ENCODE results near the gene OVOL3. TPM values are rescaled to one million over a fixed set of nuclear protein-coding genes. Genes with fewer than 3 reads are reported as not detected.
"Not testable (repeated sequence)": the region's sequence is repeated elsewhere in the genome, so short reads cannot be mapped to it uniquely, and the experiment has no call there.

OVOL3 gene
- total RNA-seq, result not detected in 2 replicates

DNA sequence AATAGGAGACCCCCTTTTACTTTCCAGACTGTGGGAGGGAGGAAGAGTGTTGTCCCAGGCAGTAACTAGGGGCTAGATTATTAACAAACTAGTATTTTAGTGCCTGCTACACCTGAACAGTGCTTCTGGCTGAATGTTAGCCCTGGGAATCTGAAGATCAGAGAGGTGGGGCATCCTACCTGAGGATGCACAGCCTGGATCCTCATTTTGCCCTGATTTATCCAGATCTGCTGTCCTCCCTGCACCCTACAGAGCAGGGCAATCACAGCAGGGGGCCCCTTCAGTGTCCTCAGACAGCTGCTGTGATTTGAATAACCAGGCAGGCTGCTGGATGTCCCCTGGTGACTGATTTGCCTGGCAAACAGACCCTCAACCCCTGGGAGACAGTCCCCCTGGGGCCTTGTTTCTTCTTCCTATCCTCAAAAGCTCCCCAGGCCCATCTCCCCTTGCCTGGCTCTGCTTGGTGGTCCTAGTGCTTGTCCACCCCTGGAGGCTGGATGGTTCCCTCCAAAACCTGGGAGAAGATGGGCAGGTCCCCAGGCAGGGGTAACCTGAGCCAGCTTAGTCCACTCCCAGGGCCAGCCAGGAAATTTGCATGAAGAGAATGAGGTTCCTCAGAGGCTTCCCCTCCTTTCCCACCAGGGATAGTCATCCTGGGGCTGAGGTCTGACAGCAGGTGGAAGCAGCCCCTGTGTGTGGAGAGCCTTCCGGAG is at the start of gene OVOL3:
Gene OVOL3 (plus strand): TSS at position 657 of the 713 bp plus-strand sequence. CDS start 60 bp downstream, outside the sequence.
- intact Hi-C loops (cut with micrococcal nuclease), result loop anchor here (10.0 kb wide), 2 partner anchors 366 to 396 kb away; partner anchors contain the start of genes IGFLR1, KMT2B, LIN37 and PSENEN

DNA sequence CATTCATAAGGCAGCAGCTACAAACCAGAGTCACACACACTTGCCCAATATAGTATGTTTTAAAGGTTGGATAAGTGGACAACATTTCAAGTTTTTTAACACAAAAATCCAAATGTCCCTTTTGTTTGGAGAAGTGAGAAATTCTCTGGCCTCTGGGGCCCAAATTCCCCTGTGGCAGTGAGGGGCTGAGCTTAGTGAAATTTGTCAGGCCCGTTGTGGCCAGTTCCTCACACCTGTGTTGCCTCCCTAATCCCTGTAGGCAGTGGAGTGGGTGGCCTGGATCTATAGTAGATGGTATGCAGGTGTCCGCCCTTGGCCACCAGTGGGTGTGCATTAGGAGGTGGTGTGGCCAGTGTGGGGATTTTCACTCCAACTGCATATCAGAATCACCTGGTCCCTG is 49.6 kb upstream of the OVOL3 start:
- intact Hi-C loops (cut with micrococcal nuclease), result no loop called here

DNA sequence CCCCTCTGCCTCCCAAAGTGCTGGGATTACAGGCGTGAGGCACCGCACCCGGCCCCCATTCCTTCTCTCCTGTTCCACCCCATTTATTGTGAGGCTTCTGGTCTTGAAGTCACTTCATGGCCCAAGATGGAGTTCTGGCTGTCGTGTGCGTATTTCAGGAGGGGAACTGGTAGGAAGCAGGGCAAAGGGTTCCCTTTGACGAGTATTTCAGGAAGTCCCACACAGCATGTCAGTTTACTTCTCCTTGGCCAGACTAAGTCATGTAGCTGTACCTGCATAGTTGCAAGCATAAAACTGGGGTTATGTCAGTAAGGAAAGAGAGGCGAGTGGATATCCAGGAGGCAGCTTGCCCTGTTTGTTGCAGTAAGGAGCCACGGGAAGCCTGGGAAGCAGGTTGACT is 46.1 kb upstream of the OVOL3 start:
- intact Hi-C loops (cut with micrococcal nuclease), result no loop called here

- intact Hi-C loops (cut with micrococcal nuclease), result no loop called here
Observed at GRCh38 chr19:36067681-36068080, 43.3 kb upstream of the OVOL3 start.

GRCh38 chr19:36068810-36069499 is 42.0 kb upstream of the OVOL3 start:
- intact Hi-C loops (cut with micrococcal nuclease), result not testable (repeated sequence)

- intact Hi-C loops (cut with micrococcal nuclease), result no loop called here
Observed at GRCh38 chr19:36072081-36072480, 38.9 kb upstream of the OVOL3 start.

DNA sequence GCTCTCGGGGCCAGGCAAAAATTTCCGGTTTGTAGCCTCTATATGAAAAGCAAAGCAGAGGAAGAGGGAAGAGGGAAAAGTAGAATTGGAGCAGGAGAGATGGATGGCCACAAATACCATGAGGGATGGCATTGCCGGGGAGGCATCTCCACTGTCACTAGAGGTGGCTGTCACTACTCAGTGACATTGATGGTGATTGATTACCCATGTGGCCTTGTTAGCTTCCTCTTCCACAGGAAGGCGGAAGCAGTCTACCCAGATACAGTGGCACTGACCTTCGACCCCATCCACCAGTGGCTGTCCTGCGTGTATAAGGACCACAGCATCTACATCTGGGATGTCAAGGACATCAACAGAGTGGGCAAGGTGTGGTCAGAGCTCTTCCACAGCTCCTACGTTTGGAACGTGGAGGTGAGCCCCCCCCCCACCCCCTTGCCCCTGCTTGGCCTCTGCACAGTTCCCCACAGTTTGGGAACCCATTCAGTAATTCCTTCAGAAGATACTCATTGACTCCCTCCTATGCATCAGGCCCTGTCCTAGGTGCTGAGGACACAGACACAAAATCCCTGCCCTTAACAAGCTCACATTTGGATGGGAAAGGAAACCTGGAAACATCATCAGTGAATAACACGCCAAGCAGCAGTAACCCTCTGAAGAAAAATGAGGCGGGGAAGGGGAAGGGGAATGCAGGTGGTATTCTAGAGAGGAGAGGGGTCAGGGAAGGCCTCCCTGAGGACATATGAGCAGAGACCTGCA is 37.6 kb upstream of the OVOL3 start:
- intact Hi-C loops (cut with micrococcal nuclease), result no loop called here

DNA sequence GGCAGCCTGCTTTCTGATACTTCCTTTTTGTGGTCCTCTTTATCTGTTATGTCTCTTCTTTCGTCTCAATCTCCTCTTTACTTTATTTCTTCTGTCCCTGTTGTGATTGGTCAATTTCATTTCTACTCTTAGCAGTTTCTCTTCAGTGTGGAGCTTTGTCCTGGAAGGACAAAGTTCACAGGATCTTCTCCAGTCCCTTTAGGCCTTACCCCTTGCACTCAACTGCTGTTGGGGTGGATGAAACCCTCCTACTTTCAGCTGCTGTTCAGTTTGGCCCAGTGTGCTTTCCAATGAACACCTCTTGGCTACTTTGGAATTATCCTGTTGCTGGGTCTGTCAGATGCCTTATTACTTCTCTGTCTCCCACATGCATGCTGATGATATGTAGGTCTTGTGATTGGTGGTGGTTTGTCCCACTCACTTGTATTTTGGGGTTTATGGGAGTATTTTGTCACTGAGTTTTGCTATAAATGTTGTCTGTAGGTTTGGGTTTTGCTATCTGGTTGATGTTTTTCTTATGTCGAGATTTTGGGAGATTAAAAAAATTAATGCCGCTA is 31.5 kb upstream of the OVOL3 start:
- intact Hi-C loops (cut with micrococcal nuclease), result no loop called here

DNA sequence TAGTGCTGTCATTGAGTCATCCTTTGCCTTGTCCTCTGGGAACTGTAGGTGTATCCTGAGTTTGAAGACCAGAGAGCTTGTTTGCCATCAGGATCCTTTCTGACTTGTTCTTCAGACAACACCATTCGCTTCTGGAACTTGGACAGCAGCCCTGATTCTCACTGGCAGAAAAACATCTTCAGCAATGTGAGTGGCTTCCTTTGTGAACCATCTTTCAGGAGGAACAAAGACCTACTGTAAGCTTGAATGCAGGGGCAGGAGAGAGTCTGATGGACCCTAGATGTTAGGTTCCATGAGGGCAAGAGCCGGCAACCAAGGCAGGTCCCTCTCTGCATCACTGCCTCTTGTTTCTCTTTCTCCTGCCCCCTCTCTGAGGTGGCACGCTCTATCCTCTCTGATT is 29.6 kb upstream of the OVOL3 start:
- intact Hi-C loops (cut with micrococcal nuclease), result no loop called here

DNA sequence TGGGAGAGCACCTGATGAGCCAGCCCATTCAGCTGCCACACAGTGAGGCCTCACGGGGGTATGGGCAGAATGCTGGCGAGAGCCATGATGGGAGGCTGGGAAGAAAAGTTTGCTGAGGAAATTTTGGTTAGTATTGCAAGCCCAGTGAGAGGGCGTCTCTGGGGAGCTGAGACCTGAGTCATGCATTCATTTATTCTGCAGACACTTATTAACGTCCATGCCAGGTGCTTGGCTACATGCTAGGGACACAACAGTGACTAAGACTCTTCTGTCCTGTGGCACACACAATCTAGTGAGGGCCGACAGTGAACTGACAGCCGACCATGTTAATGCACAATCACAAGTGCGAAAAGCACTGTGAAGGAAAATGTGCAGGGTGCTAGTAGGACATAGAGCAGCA is 29.0 kb upstream of the OVOL3 start:
- intact Hi-C loops (cut with micrococcal nuclease), result no loop called here

DNA sequence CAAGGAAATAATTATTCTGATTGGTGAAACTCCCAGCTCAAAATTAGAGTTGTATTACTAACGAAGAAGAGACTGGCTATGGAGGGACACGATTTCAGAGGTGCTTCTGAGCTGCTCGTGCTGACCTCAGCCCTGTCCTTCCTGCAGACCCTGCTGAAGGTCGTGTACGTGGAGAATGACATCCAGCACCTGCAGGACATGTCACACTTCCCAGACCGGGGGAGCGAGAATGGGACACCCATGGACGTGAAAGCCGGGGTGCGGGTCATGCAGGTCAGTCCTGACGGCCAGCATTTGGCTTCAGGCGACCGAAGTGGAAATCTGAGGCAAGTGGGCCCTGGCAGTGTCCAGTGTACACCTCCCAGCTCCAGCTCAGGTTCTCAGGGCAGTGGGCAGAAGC is 28.0 kb upstream of the OVOL3 start:
- intact Hi-C loops (cut with micrococcal nuclease), result no loop called here

DNA sequence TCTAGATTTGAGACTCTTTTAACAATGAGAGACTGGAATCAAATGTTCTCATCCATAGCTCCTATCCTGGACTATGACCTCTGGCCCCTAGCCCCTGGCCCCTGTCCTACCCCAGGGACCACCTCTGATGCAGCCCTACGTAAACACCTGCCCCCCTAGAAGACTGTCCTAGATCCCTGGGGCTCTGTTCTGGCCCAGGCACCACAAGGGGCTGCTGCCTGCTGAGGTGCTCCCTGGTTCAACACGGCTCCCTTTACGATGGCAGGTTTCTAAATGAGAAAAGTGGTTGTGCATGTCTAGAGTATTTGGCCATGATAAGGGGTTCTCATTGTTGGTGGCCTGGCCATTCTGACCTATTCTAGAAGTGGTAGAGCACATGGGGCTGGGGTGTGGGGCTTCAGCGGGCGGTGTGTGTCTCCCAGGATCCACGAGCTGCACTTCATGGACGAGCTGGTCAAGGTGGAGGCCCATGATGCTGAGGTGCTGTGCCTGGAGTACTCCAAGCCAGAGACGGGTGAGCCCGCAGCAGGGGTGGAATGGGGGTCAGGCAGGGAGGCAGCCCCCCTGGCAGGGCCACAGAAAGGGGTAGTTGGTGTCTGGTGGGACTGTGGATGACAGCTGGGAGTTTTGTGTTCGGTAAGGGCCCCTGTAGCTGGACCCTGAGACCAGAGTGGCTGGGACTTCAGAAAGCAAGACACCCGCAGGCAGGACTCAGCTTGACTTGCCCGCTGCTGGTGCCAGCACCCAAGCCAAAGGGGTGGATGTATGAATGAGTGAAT is 26.5 kb upstream of the OVOL3 start:
- intact Hi-C loops (cut with micrococcal nuclease), result no loop called here

DNA sequence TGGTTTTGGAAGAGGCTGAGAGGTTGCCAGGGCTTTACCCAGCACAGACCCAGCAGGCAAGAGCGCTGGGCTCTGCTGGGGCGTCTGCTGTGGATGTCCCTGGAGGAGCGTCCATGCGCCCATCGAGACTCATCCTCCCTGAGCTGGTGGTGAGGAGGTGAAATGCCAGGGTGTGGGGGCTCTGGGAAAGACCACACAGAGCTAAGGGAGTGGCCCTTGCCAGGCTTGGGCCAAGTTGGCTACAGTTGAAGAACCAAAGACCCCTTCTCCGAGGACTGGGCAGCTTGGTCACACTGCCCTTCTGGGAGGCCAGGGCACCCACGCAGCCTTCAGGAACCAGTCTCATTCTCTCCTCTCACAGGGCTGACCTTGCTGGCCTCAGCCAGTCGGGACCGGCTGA is 24.6 kb upstream of the OVOL3 start:
- intact Hi-C loops (cut with micrococcal nuclease), result no loop called here

- intact Hi-C loops (cut with micrococcal nuclease), result no loop called here
Observed at GRCh38 chr19:36089847-36090246, 21.1 kb upstream of the OVOL3 start.

DNA sequence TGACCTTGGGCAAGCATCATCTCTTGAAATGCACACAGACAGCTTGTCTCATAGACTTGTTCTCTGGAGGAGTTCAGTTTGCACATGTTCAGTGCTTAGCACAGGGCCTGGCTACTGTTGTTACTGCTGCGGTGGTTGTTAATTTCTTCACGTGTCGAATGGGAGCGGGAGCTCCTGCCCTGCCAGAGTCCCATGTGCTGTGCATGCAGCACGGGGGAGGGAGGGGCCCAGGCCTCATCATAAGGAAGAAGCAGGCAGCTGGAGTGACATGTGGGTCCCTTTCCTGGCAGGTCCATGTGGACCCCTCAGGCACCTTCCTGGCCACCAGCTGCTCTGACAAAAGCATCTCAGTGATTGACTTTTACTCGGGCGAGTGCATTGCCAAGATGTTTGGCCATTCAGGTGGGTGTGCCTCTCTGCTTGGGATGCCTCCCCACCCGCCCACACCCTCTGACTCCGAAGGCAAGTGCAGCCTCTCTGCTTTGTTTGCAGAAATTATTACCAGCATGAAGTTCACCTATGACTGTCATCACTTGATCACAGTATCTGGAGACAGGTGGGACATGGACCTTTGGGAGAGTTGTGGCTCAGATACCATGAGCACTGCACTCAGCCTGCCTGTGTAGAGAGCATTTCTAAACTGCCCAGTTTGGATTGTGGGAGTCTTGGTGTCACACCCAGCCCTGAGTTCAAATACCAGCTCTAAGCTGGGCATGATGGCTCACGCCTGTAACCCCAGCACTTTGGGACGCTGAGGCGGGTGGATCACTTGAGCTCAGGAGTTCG is 19.8 kb upstream of the OVOL3 start:
- intact Hi-C loops (cut with micrococcal nuclease), result no loop called here

DNA sequence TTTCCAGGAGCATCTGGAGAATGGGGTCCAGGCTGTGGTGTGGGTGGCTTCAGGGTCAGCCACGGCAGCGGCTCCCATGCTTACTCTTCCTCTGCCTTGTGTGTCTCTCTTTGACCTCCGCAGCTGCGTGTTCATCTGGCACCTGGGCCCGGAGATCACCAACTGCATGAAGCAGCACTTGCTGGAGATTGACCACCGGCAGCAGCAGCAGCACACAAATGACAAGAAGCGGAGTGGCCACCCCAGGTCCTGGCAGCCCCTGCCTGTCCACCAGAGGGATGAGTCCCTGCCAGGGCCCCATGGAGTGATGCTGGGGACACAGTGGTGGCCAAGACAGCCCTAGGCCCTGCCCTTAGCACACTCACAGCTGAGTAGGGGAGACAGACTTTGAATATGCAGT is 18.4 kb upstream of the OVOL3 start:
- intact Hi-C loops (cut with micrococcal nuclease), result no loop called here

DNA sequence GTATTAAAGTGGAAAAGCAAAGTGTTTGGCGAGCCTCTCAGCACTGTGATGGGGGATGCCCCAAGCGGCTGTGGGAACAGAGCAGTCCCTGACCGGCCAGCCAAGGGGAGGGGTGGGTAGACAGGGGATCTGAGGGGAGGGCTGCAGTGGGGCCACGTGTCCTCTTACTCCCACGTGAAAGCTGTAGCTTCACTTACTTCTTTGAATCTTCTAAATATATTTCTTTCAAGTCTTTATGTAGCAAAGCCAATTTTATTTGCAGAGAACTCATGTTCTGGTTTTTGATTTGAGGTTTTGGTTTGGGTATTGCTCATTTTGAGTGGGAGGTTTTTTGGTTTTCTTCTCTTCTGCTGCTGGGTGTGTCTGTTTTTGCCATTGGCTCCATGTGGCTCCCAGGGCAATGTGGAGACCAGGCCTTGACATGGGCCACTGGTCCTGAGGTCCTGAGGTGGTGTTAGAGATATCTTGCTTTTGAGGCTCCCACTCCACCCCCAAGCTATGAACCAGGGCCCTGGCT is 17.7 kb upstream of the OVOL3 start:
- intact Hi-C loops (cut with micrococcal nuclease), result no loop called here

GRCh38 chr19:36093687-36094086 is 17.3 kb upstream of the OVOL3 start:
- intact Hi-C loops (cut with micrococcal nuclease), result no loop called here

DNA sequence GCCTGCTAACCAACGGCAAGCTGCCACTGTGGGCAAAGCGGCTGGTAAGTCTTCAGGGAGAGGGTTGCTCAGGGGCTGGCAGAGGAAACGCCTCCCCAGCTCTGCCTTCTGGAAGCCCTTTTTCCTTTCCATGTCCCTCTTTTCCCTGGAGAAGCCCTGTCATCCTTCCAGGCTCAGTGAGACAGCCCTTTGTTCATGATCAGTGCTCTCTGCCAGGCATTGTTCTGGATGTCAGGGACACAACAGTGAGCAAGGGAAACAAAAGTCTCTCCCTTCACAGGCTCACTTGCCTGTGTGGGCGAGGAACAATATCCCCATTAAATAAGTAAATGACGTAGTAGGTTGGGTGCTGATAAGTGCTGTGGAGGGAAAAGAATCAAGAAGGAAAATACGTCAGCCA is 13.9 kb upstream of the OVOL3 start:
- intact Hi-C loops (cut with micrococcal nuclease), result no loop called here

GRCh38 chr19:36099166-36099785 is 11.7 kb upstream of the OVOL3 start:
- intact Hi-C loops (cut with micrococcal nuclease), result no loop called here

All from T-helper 2 cell treated with Interferon-gamma antibody and Interleukin-4, amounts not matched to agents 100 ng/mL and 5 ng/mL, for 36 hours (primary cell).